ENCODE measurements around the gene RALGPS1.

RALGPS1 gene

DNA sequence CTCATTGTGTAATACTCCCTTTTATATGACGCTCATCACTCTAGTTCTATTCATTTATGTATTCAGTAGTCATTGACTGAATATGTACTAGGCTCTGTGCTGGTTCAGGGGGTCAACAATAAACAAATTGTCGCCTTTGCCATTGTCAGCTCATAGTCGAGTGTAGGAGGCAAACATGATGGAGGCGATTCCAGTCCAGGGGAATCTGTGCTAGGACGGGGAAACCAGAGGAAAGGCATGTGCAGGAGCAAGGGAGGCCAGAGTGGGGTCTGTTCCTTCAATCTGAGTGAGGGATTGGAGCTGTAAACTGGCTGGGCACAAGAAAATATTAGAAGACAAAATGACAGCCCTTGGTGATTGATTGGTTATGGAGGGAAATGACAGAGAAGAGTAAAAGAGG, 123.9 kb downstream of the RALGPS1 start:
- no peak overlapping the region for H3K4me3 ChIP-seq (ENCODE audit: low read depth, low read length)
- TF ChIP-seq, protein P1, sequence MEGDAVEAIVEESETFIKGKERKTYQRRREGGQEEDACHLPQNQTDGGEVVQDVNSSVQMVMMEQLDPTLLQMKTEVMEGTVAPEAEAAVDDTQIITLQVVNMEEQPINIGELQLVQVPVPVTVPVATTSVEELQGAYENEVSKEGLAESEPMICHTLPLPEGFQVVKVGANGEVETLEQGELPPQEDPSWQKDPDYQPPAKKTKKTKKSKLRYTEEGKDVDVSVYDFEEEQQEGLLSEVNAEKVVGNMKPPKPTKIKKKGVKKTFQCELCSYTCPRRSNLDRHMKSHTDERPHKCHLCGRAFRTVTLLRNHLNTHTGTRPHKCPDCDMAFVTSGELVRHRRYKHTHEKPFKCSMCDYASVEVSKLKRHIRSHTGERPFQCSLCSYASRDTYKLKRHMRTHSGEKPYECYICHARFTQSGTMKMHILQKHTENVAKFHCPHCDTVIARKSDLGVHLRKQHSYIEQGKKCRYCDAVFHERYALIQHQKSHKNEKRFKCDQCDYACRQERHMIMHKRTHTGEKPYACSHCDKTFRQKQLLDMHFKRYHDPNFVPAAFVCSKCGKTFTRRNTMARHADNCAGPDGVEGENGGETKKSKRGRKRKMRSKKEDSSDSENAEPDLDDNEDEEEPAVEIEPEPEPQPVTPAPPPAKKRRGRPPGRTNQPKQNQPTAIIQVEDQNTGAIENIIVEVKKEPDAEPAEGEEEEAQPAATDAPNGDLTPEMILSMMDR (IDR thresholded peaks at IDR 0.05; ENCODE audit: low read depth, low read length) = no peak

DNA sequence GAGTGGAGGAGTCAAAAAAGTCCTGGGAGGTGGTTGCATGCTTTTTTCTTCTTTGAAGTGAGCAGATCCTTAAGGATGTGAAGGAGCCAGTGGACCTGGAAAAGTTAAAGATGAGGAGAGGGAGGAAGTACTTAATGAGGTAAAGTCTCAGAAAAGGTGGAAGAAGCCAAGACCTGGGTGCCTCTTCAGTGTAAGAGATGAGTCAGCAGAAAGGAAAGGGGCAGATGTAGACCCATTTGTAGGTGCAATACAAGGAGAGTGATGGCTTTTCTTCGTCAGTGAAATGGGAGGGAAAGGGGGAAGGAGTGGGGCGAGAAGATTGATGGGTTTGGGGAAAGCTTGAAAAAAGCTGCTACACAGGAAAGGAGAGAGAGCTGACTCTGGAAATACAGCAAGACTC, 124.9 kb downstream of the RALGPS1 start:
- TF ChIP-seq, protein P1 (IDR thresholded peaks at IDR 0.05; ENCODE audit: low read depth, low read length) = no peak
- H3K4me3 ChIP-seq (ENCODE audit: low read depth, low read length) = no peak overlapping the region

DNA sequence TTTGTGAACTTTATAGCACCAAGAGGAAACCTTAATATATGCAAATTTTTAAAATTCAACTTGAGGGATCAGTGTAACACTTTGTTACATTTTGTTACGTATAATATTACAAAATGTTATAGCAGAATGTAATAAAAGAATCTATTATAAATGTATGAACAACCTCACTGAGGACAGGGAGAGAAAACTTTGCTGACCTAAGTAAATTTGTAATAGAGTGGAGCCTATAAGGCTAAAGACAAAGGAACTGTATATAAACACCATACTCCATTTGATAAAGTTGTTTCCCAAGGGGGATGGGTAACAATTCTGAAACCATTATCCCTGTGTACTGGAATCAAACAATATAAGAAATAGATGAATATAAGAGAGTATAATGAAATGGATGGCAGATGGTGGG, 130.6 kb downstream of the RALGPS1 start:
- no peak overlapping the region for H3K4me3 ChIP-seq (ENCODE audit: low read depth, low read length)
- TF ChIP-seq, protein P1 (IDR thresholded peaks at IDR 0.05; ENCODE audit: low read depth, low read length) = no peak

DNA sequence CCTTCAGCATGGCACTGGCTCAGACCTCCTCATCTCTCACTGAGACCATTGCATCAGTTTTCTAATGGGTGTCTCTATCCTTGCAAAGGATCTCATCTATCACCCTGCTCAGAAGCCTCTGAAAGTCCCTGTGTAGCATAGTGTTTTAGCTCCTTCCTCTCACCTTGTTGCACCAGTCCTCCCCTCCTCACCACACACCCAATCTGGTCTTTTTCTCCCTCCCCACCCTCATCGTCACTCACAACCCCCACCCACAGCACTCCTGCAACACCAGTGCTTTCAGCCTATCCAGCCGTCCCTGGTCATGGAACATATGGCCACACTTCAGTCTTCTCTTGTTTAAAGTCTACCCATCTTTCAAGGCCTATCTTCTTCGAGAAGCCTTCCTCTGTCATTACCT, 133.4 kb downstream of the RALGPS1 start:
- H3K4me3 ChIP-seq (ENCODE audit: low read depth, low read length) = no peak overlapping the region
- TF ChIP-seq, protein P1 (IDR thresholded peaks at IDR 0.05; ENCODE audit: low read depth, low read length) = no peak

DNA sequence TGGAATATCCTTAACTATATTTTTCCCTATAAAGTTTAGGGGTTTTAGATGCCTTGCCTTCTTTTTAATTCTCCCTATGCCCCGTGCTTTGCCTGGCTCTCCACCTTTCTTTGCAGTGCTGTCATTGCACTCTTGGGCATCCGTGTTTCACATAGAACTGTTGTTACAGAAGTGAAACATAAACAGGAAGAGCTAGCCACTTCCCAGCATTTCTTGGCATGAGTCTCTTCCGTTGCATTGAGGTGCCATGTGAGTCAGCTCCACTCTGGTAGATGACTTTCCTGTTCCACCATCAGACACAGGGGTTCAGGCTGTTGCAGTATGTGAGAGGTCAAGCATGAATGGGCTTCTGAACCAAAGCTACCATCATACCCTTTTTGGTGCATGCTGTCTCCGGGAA, 134.5 kb downstream of the RALGPS1 start:
- TF ChIP-seq, protein P1 (IDR thresholded peaks at IDR 0.05; ENCODE audit: low read depth, low read length) = peak; percentile 51
- H3K4me3 ChIP-seq (ENCODE audit: low read depth, low read length) = peak overlapping the region; percentile 37

DNA sequence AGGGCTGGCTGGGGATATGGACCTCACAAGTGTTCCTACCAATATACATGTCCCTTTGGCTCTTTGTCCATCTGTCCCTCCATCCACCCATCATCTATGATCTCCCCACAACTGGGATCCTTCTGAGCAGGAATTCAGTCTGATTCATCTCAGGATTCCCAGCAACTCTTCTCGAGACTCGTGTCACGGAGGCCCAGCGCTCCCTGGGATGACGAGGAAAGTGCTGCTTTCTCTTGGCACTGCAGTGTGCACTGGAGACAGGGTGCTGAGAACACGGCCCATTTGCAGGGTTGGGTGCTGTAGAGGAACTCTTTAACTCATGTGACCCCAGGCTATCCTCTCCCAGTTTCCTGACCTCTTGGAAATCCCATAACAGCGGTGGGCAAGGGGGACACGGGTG, 135.0 kb downstream of the RALGPS1 start:
- TF ChIP-seq, protein P1 (IDR thresholded peaks at IDR 0.05; ENCODE audit: low read depth, low read length) = no peak
- no peak overlapping the region for H3K4me3 ChIP-seq (ENCODE audit: low read depth, low read length)

DNA sequence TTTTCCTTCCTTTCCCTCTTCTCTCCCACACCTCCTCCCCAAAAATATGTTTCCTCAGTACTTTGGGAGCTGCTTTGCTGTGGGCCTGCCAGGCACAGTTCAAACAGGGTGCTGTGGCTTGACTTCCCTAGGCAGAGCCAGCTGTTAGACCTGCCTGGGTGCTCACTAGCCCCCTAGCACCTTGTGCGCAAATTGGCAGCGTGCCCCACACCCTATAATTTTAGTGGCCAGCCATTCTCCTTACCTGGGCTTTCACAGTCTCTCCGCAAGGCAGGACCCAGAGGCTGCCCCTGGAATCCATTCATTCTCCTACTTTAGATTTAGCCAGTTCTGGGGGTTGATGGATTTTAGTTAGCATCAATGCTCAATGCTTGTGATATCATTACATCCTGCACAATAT, 135.6 kb downstream of the RALGPS1 start:
- TF ChIP-seq, protein P1 (IDR thresholded peaks at IDR 0.05; ENCODE audit: low read depth, low read length) = no peak
- no peak overlapping the region for H3K4me3 ChIP-seq (ENCODE audit: low read depth, low read length)

All from WI38 (cell line).